AG09319 (cell line): Measurements from ENCODE around the gene OCRL.

Source experiments
- DNase-seq: peaks from one replicate; pipeline ENCODE4 v3.0.0-alpha.2; 2010; ENCODE audit warnings: low read depth; ENCODE audit errors: extremely low read depth
- TF ChIP-seq, protein P1 (sequence below): IDR thresholded peaks from 2 replicates; pipeline ENCODE4 v1.5.1; 2011; ENCODE audit warnings: low read depth, mild to moderate bottlenecking, inconsistent platforms, low read length, moderate library complexity

The OCRL gene

GRCh38 chrX:129524250-129524850 lies 15.7 kb upstream of the OCRL start:
- TF ChIP-seq, protein P1, sequence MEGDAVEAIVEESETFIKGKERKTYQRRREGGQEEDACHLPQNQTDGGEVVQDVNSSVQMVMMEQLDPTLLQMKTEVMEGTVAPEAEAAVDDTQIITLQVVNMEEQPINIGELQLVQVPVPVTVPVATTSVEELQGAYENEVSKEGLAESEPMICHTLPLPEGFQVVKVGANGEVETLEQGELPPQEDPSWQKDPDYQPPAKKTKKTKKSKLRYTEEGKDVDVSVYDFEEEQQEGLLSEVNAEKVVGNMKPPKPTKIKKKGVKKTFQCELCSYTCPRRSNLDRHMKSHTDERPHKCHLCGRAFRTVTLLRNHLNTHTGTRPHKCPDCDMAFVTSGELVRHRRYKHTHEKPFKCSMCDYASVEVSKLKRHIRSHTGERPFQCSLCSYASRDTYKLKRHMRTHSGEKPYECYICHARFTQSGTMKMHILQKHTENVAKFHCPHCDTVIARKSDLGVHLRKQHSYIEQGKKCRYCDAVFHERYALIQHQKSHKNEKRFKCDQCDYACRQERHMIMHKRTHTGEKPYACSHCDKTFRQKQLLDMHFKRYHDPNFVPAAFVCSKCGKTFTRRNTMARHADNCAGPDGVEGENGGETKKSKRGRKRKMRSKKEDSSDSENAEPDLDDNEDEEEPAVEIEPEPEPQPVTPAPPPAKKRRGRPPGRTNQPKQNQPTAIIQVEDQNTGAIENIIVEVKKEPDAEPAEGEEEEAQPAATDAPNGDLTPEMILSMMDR, result no peak
- no peak for DNase-seq

GRCh38 chrX:129525162-129525561 lies 14.9 kb upstream of the OCRL start:
- no peak for DNase-seq
- TF ChIP-seq, protein P1, result no peak

- TF ChIP-seq, protein P1, result no peak
- no peak for DNase-seq
Observed at GRCh38 chrX:129525896-129526295, 14.2 kb upstream of the OCRL start.

- no peak for DNase-seq
- TF ChIP-seq, protein P1, result no peak
Observed at GRCh38 chrX:129529685-129530281, 10.3 kb upstream of the OCRL start.

DNA sequence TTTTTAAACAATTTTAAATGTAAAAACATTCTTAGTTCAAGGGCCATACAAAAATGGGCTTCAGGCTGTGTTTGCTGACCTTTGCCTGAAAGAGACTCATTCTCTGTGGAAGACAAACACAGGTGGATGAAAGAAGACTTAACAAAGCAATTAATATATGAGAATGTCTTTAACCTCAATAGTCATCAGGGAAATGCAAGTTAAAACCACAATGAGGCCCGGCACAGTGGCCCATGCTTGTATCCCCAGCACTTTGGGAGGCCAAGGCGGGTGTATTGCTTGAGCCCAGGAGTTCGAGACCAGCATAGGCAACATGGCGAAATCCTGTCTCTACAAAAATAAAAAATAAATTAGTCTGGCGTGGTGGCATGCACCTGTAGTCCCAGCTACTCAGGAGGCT lies 9.6 kb upstream of the OCRL start:
- TF ChIP-seq, protein P1, result no peak
- no peak for DNase-seq

DNA sequence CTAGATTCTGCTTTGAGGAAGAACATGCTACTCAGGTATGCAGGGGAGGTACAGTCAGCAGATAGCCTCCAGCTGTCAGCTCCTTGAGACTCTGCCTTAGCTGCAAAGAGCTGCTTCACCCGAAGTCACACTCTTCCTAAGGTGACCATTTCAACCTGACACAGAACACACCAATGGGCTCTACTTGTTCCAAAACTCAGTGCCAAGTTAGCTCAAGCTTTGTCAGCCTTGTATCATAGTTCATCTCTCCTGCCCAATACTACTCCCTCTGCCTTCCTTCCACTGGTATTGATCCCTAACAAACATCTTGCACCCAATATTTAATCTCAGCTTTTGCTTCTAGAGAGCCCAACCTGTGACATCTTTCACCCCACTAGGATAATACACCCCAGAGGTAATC lies 8.9 kb upstream of the OCRL start:
- no peak for DNase-seq
- TF ChIP-seq, protein P1, result no peak

- no peak for DNase-seq
- TF ChIP-seq, protein P1, result no peak
Observed at GRCh38 chrX:129534816-129535578, 5.1 kb upstream of the OCRL start.
